ENCODE data around the gene FCHSD2.
"Not testable (repeated sequence)": the region's sequence is repeated elsewhere in the genome, so short reads cannot be mapped to it uniquely, and the experiment has no call there.

The FCHSD2 gene

GRCh38 chr11:72859126-72859525 is 283.0 kb downstream of the FCHSD2 start:
- TF ChIP-seq, protein P1, sequence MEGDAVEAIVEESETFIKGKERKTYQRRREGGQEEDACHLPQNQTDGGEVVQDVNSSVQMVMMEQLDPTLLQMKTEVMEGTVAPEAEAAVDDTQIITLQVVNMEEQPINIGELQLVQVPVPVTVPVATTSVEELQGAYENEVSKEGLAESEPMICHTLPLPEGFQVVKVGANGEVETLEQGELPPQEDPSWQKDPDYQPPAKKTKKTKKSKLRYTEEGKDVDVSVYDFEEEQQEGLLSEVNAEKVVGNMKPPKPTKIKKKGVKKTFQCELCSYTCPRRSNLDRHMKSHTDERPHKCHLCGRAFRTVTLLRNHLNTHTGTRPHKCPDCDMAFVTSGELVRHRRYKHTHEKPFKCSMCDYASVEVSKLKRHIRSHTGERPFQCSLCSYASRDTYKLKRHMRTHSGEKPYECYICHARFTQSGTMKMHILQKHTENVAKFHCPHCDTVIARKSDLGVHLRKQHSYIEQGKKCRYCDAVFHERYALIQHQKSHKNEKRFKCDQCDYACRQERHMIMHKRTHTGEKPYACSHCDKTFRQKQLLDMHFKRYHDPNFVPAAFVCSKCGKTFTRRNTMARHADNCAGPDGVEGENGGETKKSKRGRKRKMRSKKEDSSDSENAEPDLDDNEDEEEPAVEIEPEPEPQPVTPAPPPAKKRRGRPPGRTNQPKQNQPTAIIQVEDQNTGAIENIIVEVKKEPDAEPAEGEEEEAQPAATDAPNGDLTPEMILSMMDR (IDR thresholded peaks at IDR 0.05; ENCODE audit: low read length, missing control alignments) = no peak
- DNase-seq (ENCODE audit: low read depth) = no peak
- no peak overlapping the region for H3K4me3 ChIP-seq (replicated peaks; ENCODE audit: low read depth, low read length)

GRCh38 chr11:72858267-72858666 is 283.9 kb downstream of the FCHSD2 start:
- DNase-seq (ENCODE audit: low read depth); H3K4me3 ChIP-seq (replicated peaks; ENCODE audit: low read depth, low read length): not testable (repeated sequence)

- peak; percentile 86 for DNase-seq (ENCODE audit: low read depth)
- H3K4me3 ChIP-seq (replicated peaks; ENCODE audit: low read depth, low read length) = no peak overlapping the region
- TF ChIP-seq, protein P1 (IDR thresholded peaks at IDR 0.05; ENCODE audit: low read length, missing control alignments) = peak; percentile 28
These were observed 285.4 kb downstream of the FCHSD2 start for GRCh38 chr11:72856551-72857345.

- TF ChIP-seq, protein P1 (IDR thresholded peaks at IDR 0.05; ENCODE audit: low read length, missing control alignments) = no peak
- peak; percentile 52 for DNase-seq (ENCODE audit: low read depth)
- H3K4me3 ChIP-seq (replicated peaks; ENCODE audit: low read depth, low read length) = no peak overlapping the region
These were observed 286.1 kb downstream of the FCHSD2 start for GRCh38 chr11:72856065-72856464.

DNA sequence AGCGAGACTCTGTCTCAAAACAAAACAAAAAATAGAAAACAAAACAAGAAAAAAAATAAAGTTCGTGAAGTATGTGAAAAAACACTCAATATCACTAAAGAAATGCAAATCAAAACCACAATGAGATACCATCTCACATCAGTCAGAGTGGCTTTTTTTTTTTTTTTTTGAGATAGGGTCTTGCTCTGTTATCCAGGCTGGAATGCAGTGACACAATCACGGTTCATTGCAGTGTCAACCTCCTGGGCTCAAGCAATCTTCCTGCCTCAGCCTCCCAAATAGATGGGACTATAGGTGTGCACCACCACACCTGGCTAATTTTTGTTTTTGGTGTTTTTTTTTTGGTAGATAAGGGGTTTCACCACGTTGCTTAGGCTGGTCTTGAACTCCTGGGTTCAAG is 290.4 kb downstream of the FCHSD2 start:
- TF ChIP-seq, protein P1 (IDR thresholded peaks at IDR 0.05; ENCODE audit: low read length, missing control alignments) = no peak
- H3K4me3 ChIP-seq (replicated peaks; ENCODE audit: low read depth, low read length) = no peak overlapping the region
- no peak for DNase-seq (ENCODE audit: low read depth)

DNA sequence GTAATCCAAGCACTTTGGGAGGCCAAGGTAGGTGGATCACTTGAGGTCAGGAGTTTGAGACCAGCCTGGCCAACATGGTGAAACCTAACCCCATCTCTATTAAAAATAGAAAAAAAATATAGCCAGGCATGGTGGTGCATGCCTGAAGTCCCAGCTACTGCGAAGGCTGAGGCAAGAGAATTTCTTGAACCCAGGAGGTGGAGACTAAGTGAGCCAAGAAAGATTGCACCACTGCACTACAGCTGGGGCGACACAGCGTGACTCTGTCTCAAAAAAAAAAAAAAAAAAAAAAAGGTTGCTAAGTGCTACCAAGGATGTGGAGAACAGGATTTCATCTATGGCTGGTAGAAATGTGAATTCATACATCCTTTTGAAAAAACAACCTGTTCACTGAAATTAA is 291.3 kb downstream of the FCHSD2 start:
- TF ChIP-seq, protein P1 (IDR thresholded peaks at IDR 0.05; ENCODE audit: low read length, missing control alignments) = no peak
- H3K4me3 ChIP-seq (replicated peaks; ENCODE audit: low read depth, low read length) = no peak overlapping the region
- DNase-seq (ENCODE audit: low read depth) = no peak

DNA sequence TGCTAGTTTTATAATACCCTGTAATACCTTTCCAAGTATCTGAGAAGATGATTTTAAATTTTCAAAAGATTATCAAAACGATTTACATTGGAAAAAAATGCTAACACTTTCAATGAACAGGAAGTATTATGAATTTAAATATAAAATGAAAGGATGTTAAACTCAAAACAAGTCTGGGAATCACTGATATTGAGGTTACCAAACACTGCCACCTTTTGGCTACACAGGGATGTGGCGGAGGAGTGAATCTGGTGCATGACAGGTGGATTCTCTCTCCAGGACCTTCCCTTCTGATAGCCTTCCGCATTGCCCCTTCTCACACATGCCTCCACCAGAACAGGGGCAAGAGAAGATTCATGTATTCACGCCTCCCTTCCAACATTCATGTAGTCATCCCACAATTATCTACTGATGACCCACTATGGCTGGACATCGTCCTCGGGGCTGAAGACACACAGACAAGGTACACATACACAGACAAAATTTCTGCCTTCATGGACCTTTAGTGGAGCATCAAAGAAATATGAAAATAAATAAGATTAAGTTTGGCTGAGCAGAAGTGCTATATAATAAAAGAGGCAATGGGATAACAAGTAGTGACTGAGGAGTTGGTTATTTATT is 293.2 kb downstream of the FCHSD2 start:
- H3K4me3 ChIP-seq (replicated peaks; ENCODE audit: low read depth, low read length) = no peak overlapping the region
- peak; percentile 62 for DNase-seq (ENCODE audit: low read depth)
- TF ChIP-seq, protein P1 (IDR thresholded peaks at IDR 0.05; ENCODE audit: low read length, missing control alignments) = peak; percentile 79

All from fibroblast of pulmonary artery (primary cell).